Kidney (tissue), 14 donors: ENCODE results near the gene SMAP1. TPM values are rescaled to one million over a fixed set of nuclear protein-coding genes. Genes with fewer than 3 reads are reported as not detected.

Experiments
- DNase-seq, 5 donors: peaks; one replicate each; pipeline ENCODE4 v3.0.0-alpha.2; 2013 to 2020
- FAIRE-seq: peaks from 2 replicates; lab custom pipeline; 2012; peaks lifted over from hg19 to GRCh38; lab: Jason Lieb, UNC
- H3K27ac ChIP-seq, 2 donors: one replicate each; pipeline ENCODE4 v1.7.0; 2013; ENCODE audit warnings: low read depth in 2 of 2, low read length in 2 of 2, inconsistent platforms in 1 of 2
- H3K27me3 ChIP-seq: one replicate; pipeline ENCODE4 v1.7.1; 2013; ENCODE audit warnings: low read length, inconsistent platforms; ENCODE audit not compliant: control insufficient read depth, insufficient read depth
- H3K36me3 ChIP-seq, 3 donors: one replicate each; pipeline versions ENCODE4 v1.7.0 to v1.7.1; 2013; ENCODE audit warnings: low read length in 3 of 3, control low read depth in 1 of 3, inconsistent platforms in 1 of 3; ENCODE audit not compliant: insufficient read depth in 3 of 3, control insufficient read depth in 2 of 3
- H3K4me1 ChIP-seq, 3 donors: one replicate each; pipeline versions ENCODE4 v1.7.0 to v1.7.1; 2013; ENCODE audit warnings: low read length in 3 of 3, inconsistent platforms in 1 of 3, low read depth in 1 of 3; ENCODE audit not compliant: control insufficient read depth in 2 of 3, insufficient read depth in 2 of 3
- H3K4me3 ChIP-seq, 3 donors: one replicate each; pipeline versions ENCODE4 v1.7.0 to v1.8.1; 2013; ENCODE audit warnings: low read length in 3 of 3, control low read depth in 1 of 3, inconsistent platforms in 1 of 3
- H3K9ac ChIP-seq, 3 donors: one replicate each; pipeline versions ENCODE4 v1.7.0 to v1.7.1; 2013; ENCODE audit warnings: low read length in 3 of 3, control low read depth in 1 of 3, inconsistent platforms in 1 of 3
- H3K9me3 ChIP-seq, 3 donors: one replicate each; pipeline versions ENCODE4 v1.7.0 to v1.7.1; 2013; ENCODE audit warnings: low read length in 3 of 3, control low read depth in 1 of 3, inconsistent platforms in 1 of 3; ENCODE audit not compliant: control insufficient read depth in 2 of 3, insufficient read depth in 1 of 3
- CTCF ChIP-seq: IDR thresholded peaks from 3 replicates; pipeline ENCODE4 v1.5.1; 2012; ENCODE audit warnings: mild to moderate bottlenecking, moderate library complexity, borderline replicate concordance; ENCODE audit not compliant: insufficient read depth; ENCODE audit errors: extremely low read depth
- intact Hi-C: fragments of 100-400 bp; cut with DNase I; formaldehyde crosslinking; loops from one replicate; pipeline ENCODE4 v1.11.1; 2022
- polyA plus RNA-seq: library from polyadenylated mRNA; stranded (reverse); fragments of 350-450 nt; fragmentation: Illumina TruSeq; extraction: RNeasy Lipid Tissue Mini Kit (QIAGEN cat#74804); gene quantifications from one replicate; pipeline ENCODE4 v1.2.3, GENCODE V29; 2014; ENCODE audit warnings: low read depth, low replicate concordance; ENCODE audit not compliant: insufficient read depth
- total RNA-seq: library from RNA; stranded (reverse); fragmentation: NEBNext Ultra II Directional; extraction: Animal tissue kit (Norgen Biotek cat#: 25700); gene quantifications from one replicate; pipeline ENCODE4 v1.2.1, GENCODE V29; 2021
- donor health status: control.
- donor health status: control.
- donor health status: control.
- donor health status: control.
- donor health status: control.
- donor health status: DM: yes; HTN: yes; CAD: no.
- donor health status: Normal renal cell carcinoma (clear cell type).

Gene SMAP1
- total and polyA plus RNA-seq, 2 donors from 2014 or later: 17.7 to 19.4 TPM

GRCh38 chr6:70874181-70874913 is 206.7 kb downstream of the SMAP1 start:
- Histone ChIP-seq H3K27ac (no peak overlapping the region), H3K4me3 (no peak overlapping the region), H3K9me3 (peaks cover 0 to 16% (median 5%) of the 10 kb centered on the region in 3 donors), H3K36me3 (no peaks in the 10 kb centered on the region), H3K4me1 (no peaks in the 10 kb centered on the region), H3K27me3 (no peaks in the 10 kb centered on the region), H3K9ac (no peak overlapping the region)
- TF ChIP-seq CTCF: no peak
- DNase-seq (no peak), FAIRE-seq (no peak)
- intact Hi-C loops: no loop called here

DNA sequence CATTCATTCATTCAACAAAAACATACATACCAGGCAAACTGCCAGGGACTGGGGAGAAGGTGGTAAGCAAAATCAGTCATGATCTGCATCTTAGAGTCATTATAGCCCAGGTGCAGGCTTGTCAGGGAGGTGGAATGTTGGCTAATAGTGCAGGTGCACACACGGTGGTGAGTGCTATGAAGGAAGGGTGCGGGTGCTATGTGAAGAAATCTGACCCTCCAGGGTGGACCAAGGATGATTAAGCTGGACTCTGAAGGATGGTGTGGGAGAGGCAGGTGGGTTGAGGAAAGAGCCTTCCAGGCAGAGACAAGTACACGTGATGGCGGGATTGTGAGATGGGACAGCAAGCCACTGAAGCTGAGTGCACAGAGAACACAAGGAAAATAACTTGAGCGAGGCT is 211.8 kb downstream of the SMAP1 start:
- peak in 1 of 5 donors; percentile 5 for DNase-seq
- FAIRE-seq: no peak
- H3K9ac ChIP-seq: no peak overlapping the region
- TF ChIP-seq CTCF: no peak
- intact Hi-C loops: no loop called here
- H3K27ac ChIP-seq: no peak overlapping the region
- no peaks in the 10 kb centered on the region for H3K9me3 ChIP-seq
- no peaks in the 10 kb centered on the region for H3K4me1 ChIP-seq
- no peaks in the 10 kb centered on the region for H3K36me3 ChIP-seq
- H3K4me3 ChIP-seq: no peak overlapping the region
- H3K27me3 ChIP-seq: no peaks in the 10 kb centered on the region

GRCh38 chr6:70884074-70884983 is 216.6 kb downstream of the SMAP1 start:
- DNase-seq (peak; percentile 65 to 73 (median 66)), FAIRE-seq (peak; percentile 27)
- intact Hi-C loops: loop anchor here (10.0 kb wide), 1 partner anchor 180 kb away; no protein-coding TSS in a partner anchor

More at GRCh38 chr6:70884074-70884983, 216.6 kb downstream of the SMAP1 start:
- Histone ChIP-seq H3K9me3 (no peaks in the 10 kb centered on the region), H3K27ac (no peak overlapping the region), H3K4me1 (no peaks in the 10 kb centered on the region), H3K4me3 (no peak overlapping the region), H3K36me3 (no peaks in the 10 kb centered on the region), H3K9ac (no peak overlapping the region), H3K27me3 (no peaks in the 10 kb centered on the region)
- TF ChIP-seq CTCF: peak; percentile 96
